HUDEP-2 (cell line): ENCODE data around the gene SLC4A2.
A peak's percentile ranks its signal among the peaks of the same experiment; 100 is the strongest.

Source experiments
- DNase-seq, 76 experiments: peaks; one replicate each; lab custom pipeline; 2025; ENCODE audit not compliant: unreplicated experiment in 76 of 76; lab: John Stamatoyannopoulos, UW

The SLC4A2 gene

GRCh38 chr7:151076863-151077704, 17.7 kb downstream of the SLC4A2 start:
- DNase-seq, result peak in 19 of 76 experiments; percentile 3 to 43 (median 18)

GRCh38 chr7:151077705-151078232, 18.4 kb downstream of the SLC4A2 start:
- DNase-seq, result no peak

GRCh38 chr7:151078233-151079040, 19.0 kb downstream of the SLC4A2 start:
- DNase-seq, result no peak

- no peak for DNase-seq
These were observed 20.0 kb downstream of the SLC4A2 start for GRCh38 chr7:151079199-151079910.

GRCh38 chr7:151080067-151080521, 20.7 kb downstream of the SLC4A2 start:
- DNase-seq, result peak in 10 of 76 experiments; percentile 10 to 48 (median 24)

- peak in 72 of 76 experiments; percentile 36 to 89 (median 75) for DNase-seq
These were observed 21.3 kb downstream of the SLC4A2 start, which contains the start of gene FASTK for GRCh38 chr7:151080522-151081169. FASTK (minus strand) TSS chr7:151080809; CDS start chr7:151080766, 43 bp downstream.

- no peak for DNase-seq
These were observed 22.0 kb downstream of the SLC4A2 start for GRCh38 chr7:151081170-151082101.

- DNase-seq, result no peak
These were observed 23.0 kb downstream of the SLC4A2 start for GRCh38 chr7:151082141-151083070.

- DNase-seq, result peak in 51 of 76 experiments; percentile 4 to 72 (median 42)
These were observed 23.9 kb downstream of the SLC4A2 start, which contains the start of gene TMUB1 for GRCh38 chr7:151083071-151083823. TMUB1 (minus strand) TSS chr7:151083493; CDS start chr7:151082563, 930 bp downstream.

- DNase-seq, result no peak
These were observed 24.4 kb downstream of the SLC4A2 start for GRCh38 chr7:151083824-151084160.

- no peak for DNase-seq
These were observed 25.9 kb downstream of the SLC4A2 start for GRCh38 chr7:151085329-151085690.

- peak in 73 of 76 experiments; percentile 6 to 90 (median 68) for DNase-seq
These were observed 26.6 kb downstream of the SLC4A2 start, which contains the start of gene AGAP3 for GRCh38 chr7:151085691-151086620. AGAP3 (plus strand) TSS chr7:151086475; CDS start chr7:151086742, 267 bp downstream.

- DNase-seq, result peak in 5 of 76 experiments; percentile 5 to 49 (median 40)
These were observed 27.4 kb downstream of the SLC4A2 start for GRCh38 chr7:151086802-151087244.

- DNase-seq, result peak in 38 of 76 experiments; percentile 8 to 62 (median 37)
These were observed 28.0 kb downstream of the SLC4A2 start for GRCh38 chr7:151087245-151088018.
